Measurements from ENCODE around the gene UIMC1. TPM values are rescaled to one million over a fixed set of nuclear protein-coding genes. Genes with fewer than 3 reads are reported as not detected.
"Not testable (repeated sequence)": the region's sequence is repeated elsewhere in the genome, so short reads cannot be mapped to it uniquely, and the experiment has no call there.

UIMC1 gene
- polyA plus RNA-seq, 4 donors: 17.8 to 25.2 (median 21.8) TPM

GRCh38 chr5:176993081-176993480 lies 13.5 kb downstream of the UIMC1 start:
- not testable (repeated sequence) for FAIRE-seq; DNase-seq; H3K27me3 ChIP-seq (ENCODE audit: control insufficient read depth in 3 of 3, insufficient read depth in 3 of 3, low read length in 3 of 3); H3K27ac ChIP-seq (ENCODE audit: low read depth in 1 of 3, low read length in 2 of 3); H3K4me1 ChIP-seq (ENCODE audit: control insufficient read depth in 3 of 3, insufficient read depth in 2 of 3, low read depth in 1 of 3, low read length in 2 of 3); H3K4me3 ChIP-seq (ENCODE audit: low read depth in 1 of 3, low read length in 3 of 3); H3K9me3 ChIP-seq (ENCODE audit: control insufficient read depth in 2 of 2, insufficient read depth in 1 of 2, low read depth in 1 of 2, low read length in 1 of 2); H3K36me3 ChIP-seq (ENCODE audit: control insufficient read depth in 3 of 3, insufficient read depth in 2 of 3, low read depth in 1 of 3, low read length in 3 of 3)
- WGBS, 3 donors: 86 to 94% (median 90%) methylated on average over 3 of the region's 3 CpGs

GRCh38 chr5:176987583-176987982 lies 19.0 kb downstream of the UIMC1 start:
- WGBS, 3 donors: 90 to 91% (median 90%) methylated on average over 3 of the region's 3 CpGs
- Histone ChIP-seq H3K36me3 (ENCODE audit: control insufficient read depth in 3 of 3, insufficient read depth in 2 of 3, low read depth in 1 of 3, low read length in 3 of 3) (peaks cover 0 to 11% (median 0%) of the 10 kb centered on the region in 3 donors), H3K27me3 (ENCODE audit: control insufficient read depth in 3 of 3, insufficient read depth in 3 of 3, low read length in 3 of 3) (no peaks in the 10 kb centered on the region), H3K4me1 (ENCODE audit: control insufficient read depth in 3 of 3, insufficient read depth in 2 of 3, low read depth in 1 of 3, low read length in 2 of 3) (no peaks in the 10 kb centered on the region), H3K9me3 (ENCODE audit: control insufficient read depth in 2 of 2, insufficient read depth in 1 of 2, low read depth in 1 of 2, low read length in 1 of 2) (peaks cover 0 to 10% of the 10 kb centered on the region in 2 donors), H3K27ac (ENCODE audit: low read depth in 1 of 3, low read length in 2 of 3) (no peak overlapping the region), H3K4me3 (ENCODE audit: low read depth in 1 of 3, low read length in 3 of 3) (no peak overlapping the region)
- no peak for FAIRE-seq
- no peak for DNase-seq

- Histone ChIP-seq H3K9me3 (ENCODE audit: control insufficient read depth in 2 of 2, insufficient read depth in 1 of 2, low read depth in 1 of 2, low read length in 1 of 2) (peaks cover 0 to 10% of the 10 kb centered on the region in 2 donors), H3K4me1 (ENCODE audit: control insufficient read depth in 3 of 3, insufficient read depth in 2 of 3, low read depth in 1 of 3, low read length in 2 of 3) (no peaks in the 10 kb centered on the region), H3K36me3 (ENCODE audit: control insufficient read depth in 3 of 3, insufficient read depth in 2 of 3, low read depth in 1 of 3, low read length in 3 of 3) (peaks cover 2 to 16% (median 4%) of the 10 kb centered on the region in 3 donors), H3K4me3 (ENCODE audit: low read depth in 1 of 3, low read length in 3 of 3) (no peak overlapping the region), H3K27me3 (ENCODE audit: control insufficient read depth in 3 of 3, insufficient read depth in 3 of 3, low read length in 3 of 3) (no peaks in the 10 kb centered on the region), H3K27ac (ENCODE audit: low read depth in 1 of 3, low read length in 2 of 3) (no peak overlapping the region)
- FAIRE-seq (no peak), DNase-seq (no peak)
- WGBS, 3 donors: 96 to 100% (median 100%) methylated on average over 1 to 2 of the region's 2 CpGs
Observed at GRCh38 chr5:176986280-176986679, 20.3 kb downstream of the UIMC1 start.

- Histone ChIP-seq H3K4me3 (ENCODE audit: low read depth in 1 of 3, low read length in 3 of 3) (no peak overlapping the region), H3K9me3 (ENCODE audit: control insufficient read depth in 2 of 2, insufficient read depth in 1 of 2, low read depth in 1 of 2, low read length in 1 of 2) (peaks cover 0 to 10% of the 10 kb centered on the region in 2 donors), H3K36me3 (ENCODE audit: control insufficient read depth in 3 of 3, insufficient read depth in 2 of 3, low read depth in 1 of 3, low read length in 3 of 3) (peaks cover 4 to 22% (median 4%) of the 10 kb centered on the region in 3 donors), H3K4me1 (ENCODE audit: control insufficient read depth in 3 of 3, insufficient read depth in 2 of 3, low read depth in 1 of 3, low read length in 2 of 3) (no peaks in the 10 kb centered on the region), H3K27ac (ENCODE audit: low read depth in 1 of 3, low read length in 2 of 3) (no peak overlapping the region), H3K27me3 (ENCODE audit: control insufficient read depth in 3 of 3, insufficient read depth in 3 of 3, low read length in 3 of 3) (no peaks in the 10 kb centered on the region)
- 65 to 88% (median 71%) methylated on average over 2 of the region's 2 CpGs for WGBS, 3 donors
- no peak for DNase-seq
- FAIRE-seq: no peak
Observed at GRCh38 chr5:176985516-176985915, 21.1 kb downstream of the UIMC1 start.

GRCh38 chr5:176984176-176984575 lies 22.4 kb downstream of the UIMC1 start:
- H3K27me3 ChIP-seq (ENCODE audit: control insufficient read depth in 3 of 3, insufficient read depth in 3 of 3, low read length in 3 of 3); H3K9me3 ChIP-seq (ENCODE audit: control insufficient read depth in 2 of 2, insufficient read depth in 1 of 2, low read depth in 1 of 2, low read length in 1 of 2); FAIRE-seq; H3K4me3 ChIP-seq (ENCODE audit: low read depth in 1 of 3, low read length in 3 of 3); DNase-seq; H3K27ac ChIP-seq (ENCODE audit: low read depth in 1 of 3, low read length in 2 of 3); H3K4me1 ChIP-seq (ENCODE audit: control insufficient read depth in 3 of 3, insufficient read depth in 2 of 3, low read depth in 1 of 3, low read length in 2 of 3): not testable (repeated sequence)
- WGBS, 3 donors: 98% methylated on average over 27 to 28 of the region's 28 CpGs
- H3K36me3 ChIP-seq (ENCODE audit: control insufficient read depth in 3 of 3, insufficient read depth in 2 of 3, low read depth in 1 of 3, low read length in 3 of 3): peaks cover 8 to 29% (median 10%) of the 10 kb centered on the region in 3 donors

- H3K27ac ChIP-seq (ENCODE audit: low read depth in 1 of 3, low read length in 2 of 3); FAIRE-seq; H3K4me3 ChIP-seq (ENCODE audit: low read depth in 1 of 3, low read length in 3 of 3); H3K4me1 ChIP-seq (ENCODE audit: control insufficient read depth in 3 of 3, insufficient read depth in 2 of 3, low read depth in 1 of 3, low read length in 2 of 3); DNase-seq; H3K9me3 ChIP-seq (ENCODE audit: control insufficient read depth in 2 of 2, insufficient read depth in 1 of 2, low read depth in 1 of 2, low read length in 1 of 2); H3K27me3 ChIP-seq (ENCODE audit: control insufficient read depth in 3 of 3, insufficient read depth in 3 of 3, low read length in 3 of 3): not testable (repeated sequence)
- peaks cover 8 to 29% (median 10%) of the 10 kb centered on the region in 3 donors for H3K36me3 ChIP-seq (ENCODE audit: control insufficient read depth in 3 of 3, insufficient read depth in 2 of 3, low read depth in 1 of 3, low read length in 3 of 3)
- WGBS, 3 donors: 94 to 98% (median 97%) methylated on average over 13 to 21 of the region's 21 CpGs
Observed at GRCh38 chr5:176983593-176983992, 23.0 kb downstream of the UIMC1 start.

GRCh38 chr5:176983112-176983511 lies 23.5 kb downstream of the UIMC1 start:
- DNase-seq; H3K27me3 ChIP-seq (ENCODE audit: control insufficient read depth in 3 of 3, insufficient read depth in 3 of 3, low read length in 3 of 3); H3K27ac ChIP-seq (ENCODE audit: low read depth in 1 of 3, low read length in 2 of 3); H3K4me1 ChIP-seq (ENCODE audit: control insufficient read depth in 3 of 3, insufficient read depth in 2 of 3, low read depth in 1 of 3, low read length in 2 of 3); H3K9me3 ChIP-seq (ENCODE audit: control insufficient read depth in 2 of 2, insufficient read depth in 1 of 2, low read depth in 1 of 2, low read length in 1 of 2); H3K4me3 ChIP-seq (ENCODE audit: low read depth in 1 of 3, low read length in 3 of 3); FAIRE-seq: not testable (repeated sequence)
- 82 to 90% (median 86%) methylated on average over 10 to 13 of the region's 13 CpGs for WGBS, 3 donors
- H3K36me3 ChIP-seq (ENCODE audit: control insufficient read depth in 3 of 3, insufficient read depth in 2 of 3, low read depth in 1 of 3, low read length in 3 of 3): peaks cover 8 to 29% (median 10%) of the 10 kb centered on the region in 3 donors

- DNase-seq (no peak), FAIRE-seq (no peak)
- Histone ChIP-seq H3K9me3 (ENCODE audit: control insufficient read depth in 2 of 2, insufficient read depth in 1 of 2, low read depth in 1 of 2, low read length in 1 of 2) (peaks cover 0 to 10% of the 10 kb centered on the region in 2 donors), H3K27me3 (ENCODE audit: control insufficient read depth in 3 of 3, insufficient read depth in 3 of 3, low read length in 3 of 3) (no peaks in the 10 kb centered on the region), H3K4me3 (ENCODE audit: low read depth in 1 of 3, low read length in 3 of 3) (no peak overlapping the region), H3K4me1 (ENCODE audit: control insufficient read depth in 3 of 3, insufficient read depth in 2 of 3, low read depth in 1 of 3, low read length in 2 of 3) (no peaks in the 10 kb centered on the region), H3K27ac (ENCODE audit: low read depth in 1 of 3, low read length in 2 of 3) (no peak overlapping the region), H3K36me3 (ENCODE audit: control insufficient read depth in 3 of 3, insufficient read depth in 2 of 3, low read depth in 1 of 3, low read length in 3 of 3) (peaks cover 8 to 29% (median 15%) of the 10 kb centered on the region in 3 donors)
- 94 to 97% (median 95%) methylated on average over 7 of the region's 7 CpGs for WGBS, 3 donors
Observed at GRCh38 chr5:176980818-176981217, 25.8 kb downstream of the UIMC1 start.

GRCh38 chr5:176979669-176980068 lies 26.9 kb downstream of the UIMC1 start:
- no peak for DNase-seq
- Histone ChIP-seq H3K27me3 (ENCODE audit: control insufficient read depth in 3 of 3, insufficient read depth in 3 of 3, low read length in 3 of 3) (no peaks in the 10 kb centered on the region), H3K4me3 (ENCODE audit: low read depth in 1 of 3, low read length in 3 of 3) (no peak overlapping the region), H3K36me3 (ENCODE audit: control insufficient read depth in 3 of 3, insufficient read depth in 2 of 3, low read depth in 1 of 3, low read length in 3 of 3) (peaks cover 8 to 32% (median 17%) of the 10 kb centered on the region in 3 donors), H3K27ac (ENCODE audit: low read depth in 1 of 3, low read length in 2 of 3) (no peak overlapping the region), H3K9me3 (ENCODE audit: control insufficient read depth in 2 of 2, insufficient read depth in 1 of 2, low read depth in 1 of 2, low read length in 1 of 2) (peaks cover 0 to 5% of the 10 kb centered on the region in 2 donors), H3K4me1 (ENCODE audit: control insufficient read depth in 3 of 3, insufficient read depth in 2 of 3, low read depth in 1 of 3, low read length in 2 of 3) (no peaks in the 10 kb centered on the region)
- no peak for FAIRE-seq
- WGBS, 3 donors: 76 to 82% (median 81%) methylated on average over 3 of the region's 3 CpGs

Measured in small intestine (tissue), 7 donors.